Measurements from ENCODE around the gene FADS1.
A peak's percentile ranks its signal among the peaks of the same experiment; 100 is the strongest.

The FADS1 gene

GRCh38 chr11:61802605-61803004, 14.2 kb downstream of the FADS1 start:
- Histone ChIP-seq H3K9me3 (ENCODE audit: insufficient read depth, low read depth, low read length) (no peaks in the 10 kb centered on the region), H3K14ac (ENCODE audit: low read length) (no peak overlapping the region), H3K36me3 (ENCODE audit: control insufficient read depth in 1 of 2, insufficient read depth in 2 of 2, low read length in 2 of 2) (peaks cover 44 to 66% of the 10 kb centered on the region in 2 experiments), H3K79me2 (ENCODE audit: control insufficient read depth, insufficient read depth, low read length, poor library complexity) (no peaks in the 10 kb centered on the region), H4K8ac (ENCODE audit: low read depth, low read length) (no peak overlapping the region), H4K91ac (ENCODE audit: low read depth, low read length) (no peak overlapping the region), H3K27ac (ENCODE audit: low read depth, low read length) (no peak overlapping the region), H3K23ac (ENCODE audit: low read length) (no peak overlapping the region), H2AK5ac (ENCODE audit: low read length) (no peak overlapping the region), H3K9ac (ENCODE audit: low read length) (no peak overlapping the region), H4K12ac (ENCODE audit: low read depth, low read length) (no peak overlapping the region), H3K4ac (ENCODE audit: low read depth, low read length) (no peak overlapping the region), H3K79me1 (ENCODE audit: low read length) (no peaks in the 10 kb centered on the region), H2BK120ac (ENCODE audit: insufficient read depth, low read length, poor library complexity) (no peak overlapping the region), H3K4me1 (ENCODE audit: control insufficient read depth in 1 of 2, insufficient read depth in 2 of 2, low read length in 2 of 2) (peaks cover 0 to 3% of the 10 kb centered on the region in 2 experiments), H2BK12ac (ENCODE audit: low read length) (no peak overlapping the region), H2AFZ (ENCODE audit: insufficient read depth, low read length, poor library complexity) (no peak overlapping the region), H3K4me3 (ENCODE audit: low read depth, low read length) (no peak overlapping the region), H2BK5ac (ENCODE audit: low read depth, low read length, poor library complexity) (no peak overlapping the region), H3K18ac (ENCODE audit: low read length) (no peak overlapping the region), H3K27me3 (ENCODE audit: insufficient read depth, low read length) (no peaks in the 10 kb centered on the region), H3K4me2 (ENCODE audit: low read length) (no peak overlapping the region)
- no CpG with 5 or more reads among the region's 6 CpGs for WGBS (ENCODE audit: extremely low coverage, insufficient coverage, insufficient read length)
- DNase-seq = no peak

GRCh38 chr11:61800331-61801281, 16.2 kb downstream of the FADS1 start:
- Histone ChIP-seq H2AFZ (ENCODE audit: insufficient read depth, low read length, poor library complexity) (no peak overlapping the region), H3K9me3 (ENCODE audit: insufficient read depth, low read depth, low read length) (no peaks in the 10 kb centered on the region), H2BK12ac (ENCODE audit: low read length) (no peak overlapping the region), H3K27ac (ENCODE audit: low read depth, low read length) (no peak overlapping the region), H3K4me3 (ENCODE audit: low read depth, low read length) (no peak overlapping the region), H2BK5ac (ENCODE audit: low read depth, low read length, poor library complexity) (no peak overlapping the region), H3K23ac (ENCODE audit: low read length) (no peak overlapping the region), H3K79me1 (ENCODE audit: low read length) (no peaks in the 10 kb centered on the region), H3K4ac (ENCODE audit: low read depth, low read length) (no peak overlapping the region), H4K12ac (ENCODE audit: low read depth, low read length) (no peak overlapping the region), H3K14ac (ENCODE audit: low read length) (no peak overlapping the region), H3K4me2 (ENCODE audit: low read length) (no peak overlapping the region), H2BK120ac (ENCODE audit: insufficient read depth, low read length, poor library complexity) (no peak overlapping the region), H3K18ac (ENCODE audit: low read length) (no peak overlapping the region), H3K27me3 (ENCODE audit: insufficient read depth, low read length) (no peaks in the 10 kb centered on the region), H2AK5ac (ENCODE audit: low read length) (no peak overlapping the region), H3K9ac (ENCODE audit: low read length) (no peak overlapping the region), H4K91ac (ENCODE audit: low read depth, low read length) (no peak overlapping the region), H3K79me2 (ENCODE audit: control insufficient read depth, insufficient read depth, low read length, poor library complexity) (no peaks in the 10 kb centered on the region), H3K36me3 (ENCODE audit: control insufficient read depth in 1 of 2, insufficient read depth in 2 of 2, low read length in 2 of 2) (peaks cover 39 to 61% of the 10 kb centered on the region in 2 experiments), H4K8ac (ENCODE audit: low read depth, low read length) (no peak overlapping the region), H3K4me1 (ENCODE audit: control insufficient read depth in 1 of 2, insufficient read depth in 2 of 2, low read length in 2 of 2) (peaks cover 0 to 3% of the 10 kb centered on the region in 2 experiments)
- no peak for DNase-seq
- WGBS (ENCODE audit: extremely low coverage, insufficient coverage, insufficient read length) = no CpG with 5 or more reads among the region's 3 CpGs

- Histone ChIP-seq H3K14ac (ENCODE audit: low read length) (no peak overlapping the region), H3K79me1 (ENCODE audit: low read length) (no peaks in the 10 kb centered on the region), H2BK120ac (ENCODE audit: insufficient read depth, low read length, poor library complexity) (no peak overlapping the region), H3K4me3 (ENCODE audit: low read depth, low read length) (no peak overlapping the region), H3K27me3 (ENCODE audit: insufficient read depth, low read length) (no peaks in the 10 kb centered on the region), H3K18ac (ENCODE audit: low read length) (no peak overlapping the region), H3K4me2 (ENCODE audit: low read length) (no peak overlapping the region), H4K12ac (ENCODE audit: low read depth, low read length) (no peak overlapping the region), H4K8ac (ENCODE audit: low read depth, low read length) (no peak overlapping the region), H4K91ac (ENCODE audit: low read depth, low read length) (no peak overlapping the region), H2AK5ac (ENCODE audit: low read length) (no peak overlapping the region), H3K9me3 (ENCODE audit: insufficient read depth, low read depth, low read length) (no peaks in the 10 kb centered on the region), H3K79me2 (ENCODE audit: control insufficient read depth, insufficient read depth, low read length, poor library complexity) (no peaks in the 10 kb centered on the region), H2BK5ac (ENCODE audit: low read depth, low read length, poor library complexity) (no peak overlapping the region), H3K4me1 (ENCODE audit: control insufficient read depth in 1 of 2, insufficient read depth in 2 of 2, low read length in 2 of 2) (peaks cover 0 to 3% of the 10 kb centered on the region in 2 experiments), H3K9ac (ENCODE audit: low read length) (no peak overlapping the region), H2AFZ (ENCODE audit: insufficient read depth, low read length, poor library complexity) (no peak overlapping the region), H2BK12ac (ENCODE audit: low read length) (no peak overlapping the region), H3K27ac (ENCODE audit: low read depth, low read length) (no peak overlapping the region), H3K23ac (ENCODE audit: low read length) (no peak overlapping the region), H3K4ac (ENCODE audit: low read depth, low read length) (no peak overlapping the region), H3K36me3 (ENCODE audit: control insufficient read depth in 1 of 2, insufficient read depth in 2 of 2, low read length in 2 of 2) (peaks cover 36 to 59% of the 10 kb centered on the region in 2 experiments)
- DNase-seq = no peak
- no CpG with 5 or more reads among the region's 2 CpGs for WGBS (ENCODE audit: extremely low coverage, insufficient coverage, insufficient read length)
Measured at GRCh38 chr11:61799665-61800284, 17.0 kb downstream of the FADS1 start.

GRCh38 chr11:61797263-61797944, 19.4 kb downstream of the FADS1 start:
- Histone ChIP-seq H4K8ac (ENCODE audit: low read depth, low read length) (no peak overlapping the region), H3K23ac (ENCODE audit: low read length) (no peak overlapping the region), H3K27me3 (ENCODE audit: insufficient read depth, low read length) (no peaks in the 10 kb centered on the region), H4K91ac (ENCODE audit: low read depth, low read length) (no peak overlapping the region), H4K12ac (ENCODE audit: low read depth, low read length) (no peak overlapping the region), H2AFZ (ENCODE audit: insufficient read depth, low read length, poor library complexity) (no peak overlapping the region), H2AK5ac (ENCODE audit: low read length) (no peak overlapping the region), H3K9me3 (ENCODE audit: insufficient read depth, low read depth, low read length) (no peaks in the 10 kb centered on the region), H3K14ac (ENCODE audit: low read length) (no peak overlapping the region), H2BK120ac (ENCODE audit: insufficient read depth, low read length, poor library complexity) (no peak overlapping the region), H3K18ac (ENCODE audit: low read length) (no peak overlapping the region), H3K9ac (ENCODE audit: low read length) (no peak overlapping the region), H2BK12ac (ENCODE audit: low read length) (no peak overlapping the region), H3K79me2 (ENCODE audit: control insufficient read depth, insufficient read depth, low read length, poor library complexity) (peaks cover 15% of the 10 kb centered on the region), H3K4me2 (ENCODE audit: low read length) (no peak overlapping the region), H3K4me3 (ENCODE audit: low read depth, low read length) (no peak overlapping the region), H3K4ac (ENCODE audit: low read depth, low read length) (no peak overlapping the region), H3K4me1 (ENCODE audit: control insufficient read depth in 1 of 2, insufficient read depth in 2 of 2, low read length in 2 of 2) (peaks cover 3 to 8% of the 10 kb centered on the region in 2 experiments), H3K36me3 (ENCODE audit: control insufficient read depth in 1 of 2, insufficient read depth in 2 of 2, low read length in 2 of 2) (peaks cover 18 to 35% of the 10 kb centered on the region in 2 experiments), H3K79me1 (ENCODE audit: low read length) (peaks cover 9% of the 10 kb centered on the region), H2BK5ac (ENCODE audit: low read depth, low read length, poor library complexity) (no peak overlapping the region), H3K27ac (ENCODE audit: low read depth, low read length) (no peak overlapping the region)
- DNase-seq = peak; percentile 76 to 89
- no CpG with 5 or more reads among the region's 3 CpGs for WGBS (ENCODE audit: extremely low coverage, insufficient coverage, insufficient read length)
